H1 (cell line): ENCODE data around the gene TDP1. TPM values are rescaled to one million over a fixed set of nuclear protein-coding genes. Genes with fewer than 3 reads are reported as not detected.

Experiments used
- CBX5 ChIP-seq: fragments of 300-800, 300-1000 bp; sonication (generic); IDR thresholded peaks from 2 replicates; pipeline ENCODE4 v1.7.1; 2016; ENCODE audit warnings: antibody characterized with exemption, low read length, low read depth
- CEBPB ChIP-seq: IDR thresholded peaks from 2 replicates; pipeline ENCODE4 v1.6.1; 2012; ENCODE audit warnings: low read depth, low read length
- EGR1 ChIP-seq: IDR thresholded peaks from 2 replicates; pipeline ENCODE4 v1.6.1; 2011; ENCODE audit warnings: low read depth, low read length, borderline replicate concordance
- KDM4A ChIP-seq: IDR thresholded peaks from one replicate; pipeline ENCODE4 v1.7.1; 2012; ENCODE audit warnings: low read depth, mild to moderate bottlenecking, moderate library complexity, low read length, inconsistent platforms; ENCODE audit not compliant: severe bottlenecking
- KDM5A ChIP-seq: fragments of 200-600 bp; IDR thresholded peaks from 2 replicates; pipeline ENCODE4 v1.7.1; 2012; ENCODE audit warnings: mild to moderate bottlenecking, low read length, inconsistent platforms, mixed read lengths
- MAFK ChIP-seq: IDR thresholded peaks from 2 replicates; pipeline ENCODE4 v1.6.1; 2012; ENCODE audit warnings: low read depth, mild to moderate bottlenecking, improper control_type of control experiment, low read length
- NANOG ChIP-seq: IDR thresholded peaks from 2 replicates; pipeline ENCODE4 v1.6.1; 2011; ENCODE audit warnings: low read length, low read depth, mild to moderate bottlenecking, inconsistent platforms; ENCODE audit not compliant: insufficient read depth, poor library complexity, severe bottlenecking
- POLR2A ChIP-seq, 2 experiments: IDR thresholded peaks; 1 replicate in 1 of 2; 2 replicates in 1 of 2; pipeline ENCODE4 v1.6.1; 2011; ENCODE audit warnings: low read depth in 2 of 2, low read length in 2 of 2, mild to moderate bottlenecking in 2 of 2; ENCODE audit errors: control extremely low read depth in 1 of 2
- RBBP5 ChIP-seq: IDR thresholded peaks from 2 replicates; pipeline ENCODE4 v1.7.1; 2012; ENCODE audit warnings: low read depth, mild to moderate bottlenecking, inconsistent platforms, low read length, moderate library complexity, borderline replicate concordance
- RFX5 ChIP-seq: IDR thresholded peaks from 2 replicates; pipeline ENCODE4 v1.6.1; 2011; ENCODE audit warnings: low read depth, low read length, improper control_type of control experiment, borderline replicate concordance
- RXRA ChIP-seq: IDR thresholded peaks from 2 replicates; pipeline ENCODE4 v1.6.1; 2011; ENCODE audit warnings: low read depth, mild to moderate bottlenecking, low read length, moderate library complexity; ENCODE audit not compliant: insufficient read depth
- SAP30 ChIP-seq: fragments of 300-600 bp; sonication (generic); IDR thresholded peaks from 2 replicates; pipeline ENCODE4 v1.7.1; 2012; ENCODE audit warnings: low read length, moderate library complexity, mild to moderate bottlenecking, inconsistent platforms; ENCODE audit not compliant: insufficient read depth, insufficient replicate concordance
- SIN3A ChIP-seq, 2 experiments: IDR thresholded peaks in 1 of 2; conservative IDR thresholded peaks in 1 of 2; 2 replicates each; pipeline ENCODE4 v1.6.1; 2011 to 2012; ENCODE audit warnings: low read length in 2 of 2, improper control_type of control experiment in 1 of 2, low read depth in 1 of 2, mild to moderate bottlenecking in 1 of 2
- SP1 ChIP-seq: IDR thresholded peaks from 2 replicates; pipeline ENCODE4 v1.6.1; 2011; ENCODE audit warnings: low read depth, low read length
- SRF ChIP-seq: IDR thresholded peaks from 2 replicates; pipeline ENCODE4 v1.6.1; 2011; ENCODE audit warnings: mild to moderate bottlenecking, low read depth, low read length, moderate library complexity
- TAF1 ChIP-seq: IDR thresholded peaks from 2 replicates; pipeline ENCODE4 v1.6.1; 2011; ENCODE audit warnings: mild to moderate bottlenecking, low read depth, low read length
- TAF7 ChIP-seq: optimal IDR thresholded peaks from 2 replicates; pipeline ENCODE3; 2011; ENCODE audit warnings: low read depth, mild to moderate bottlenecking, inconsistent platforms, low read length, moderate library complexity, borderline replicate concordance
- polyA plus RNA-seq, 7 experiments: library from polyadenylated mRNA; depleted of rRNA in 3 of 7; stranded (reverse) in 5 of 7; unstranded in 2 of 7; fragments of >200 nt in 5 of 7; fragments of 200-250 nt in 2 of 7; gene quantifications; 1 replicate in 5 of 7; 2 replicates in 1 of 7; 4 replicates in 1 of 7; pipeline versions ENCODE4 v1.2.1 to v1.2.3, GENCODE V29; 2011 to 2013; ENCODE audit warnings: missing spikeins in 2 of 7, mixed read lengths in 2 of 7
- total RNA-seq: library from RNA; stranded (reverse); fragmentation: NEBNext Ultra II Directional; extraction: Animal tissue kit (Norgen Biotek cat#: 25700); gene quantifications from 2 replicates; pipeline ENCODE4 v1.2.1, GENCODE V29; 2021
- TF ChIP-seq, protein P1 (sequence below): IDR thresholded peaks from 2 replicates; pipeline ENCODE4 v1.6.1; 2012; ENCODE audit warnings: inconsistent platforms
- TF ChIP-seq, protein P2 (sequence below): IDR thresholded peaks from 2 replicates; pipeline ENCODE4 v1.6.1; 2011; ENCODE audit warnings: low read length, improper control_type of control experiment
- TF ChIP-seq, protein P3 (sequence below), 3 experiments: IDR thresholded peaks; 1 replicate in 2 of 3; 2 replicates in 1 of 3; pipeline versions ENCODE4 v1.5.1 to v1.6.1; 2011; ENCODE audit warnings: low read length in 3 of 3, mild to moderate bottlenecking in 3 of 3, inconsistent platforms in 2 of 3, low read depth in 1 of 3, moderate library complexity in 1 of 3; ENCODE audit not compliant: insufficient read depth in 1 of 3; ENCODE audit errors: control extremely low read depth in 1 of 3

TDP1 gene
- total and polyA plus RNA-seq, 2 of the 8 experiments (the other 6 are each of a cell fraction or from before 2014, with no cell fraction given): 32.2 to 69.9 TPM

DNA sequence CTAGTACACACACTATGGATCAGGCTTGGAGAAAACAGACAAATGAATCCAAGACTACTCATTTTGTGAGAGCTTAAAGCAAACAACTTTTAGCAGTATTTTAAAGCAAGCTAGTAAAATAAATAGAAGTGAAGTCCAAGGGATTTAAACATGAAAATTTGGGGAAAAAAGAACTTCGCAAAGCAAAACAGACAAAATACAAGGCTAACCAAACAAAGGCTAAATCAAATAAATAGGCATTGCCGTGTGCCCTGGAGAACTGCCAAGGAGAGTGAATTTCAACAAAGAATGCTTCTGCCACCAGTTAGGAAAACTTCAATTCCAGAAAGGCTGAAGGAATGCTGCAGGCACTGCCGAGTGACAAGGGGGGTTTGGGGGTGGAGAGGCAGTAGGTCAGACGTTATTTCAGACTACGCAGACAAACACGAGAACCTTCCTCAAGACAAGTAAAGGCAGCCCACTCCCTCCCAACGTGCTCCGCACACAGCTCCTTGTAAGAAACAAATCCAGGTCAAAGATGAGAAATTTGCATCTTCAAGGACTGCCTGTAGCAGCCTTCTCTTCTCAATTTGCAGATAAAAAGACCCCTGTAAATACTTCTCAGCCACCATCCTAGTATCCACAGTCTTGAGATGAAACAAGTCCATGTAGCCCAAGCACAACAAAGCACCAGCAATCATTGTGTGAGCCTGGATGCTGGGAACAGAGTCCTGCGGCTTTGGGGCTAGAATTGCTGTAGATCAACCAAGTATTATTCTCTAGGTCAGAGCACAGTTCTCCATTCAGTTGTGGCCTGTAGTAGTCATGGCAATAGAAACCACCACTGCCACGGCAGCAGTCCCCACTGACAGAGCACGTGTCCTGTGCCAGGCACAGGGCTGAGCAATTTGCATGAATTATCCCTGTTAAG, 44.5 kb upstream of the TDP1 start (continued):
- TF ChIP-seq CBX5: no peak
- peak; percentile 58 for TF ChIP-seq NANOG
- no peak for TF ChIP-seq SAP30
- TF ChIP-seq TAF7: no peak
- TF ChIP-seq EGR1: peak; percentile 5; the same call in 1 of the 2 replicates
- TF ChIP-seq, protein P1, sequence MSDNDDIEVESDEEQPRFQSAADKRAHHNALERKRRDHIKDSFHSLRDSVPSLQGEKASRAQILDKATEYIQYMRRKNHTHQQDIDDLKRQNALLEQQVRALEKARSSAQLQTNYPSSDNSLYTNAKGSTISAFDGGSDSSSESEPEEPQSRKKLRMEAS: peak; percentile 60
- no peak for TF ChIP-seq RBBP5
- no peak for TF ChIP-seq KDM4A
- TF ChIP-seq SRF: no peak
- TF ChIP-seq, protein P2, sequence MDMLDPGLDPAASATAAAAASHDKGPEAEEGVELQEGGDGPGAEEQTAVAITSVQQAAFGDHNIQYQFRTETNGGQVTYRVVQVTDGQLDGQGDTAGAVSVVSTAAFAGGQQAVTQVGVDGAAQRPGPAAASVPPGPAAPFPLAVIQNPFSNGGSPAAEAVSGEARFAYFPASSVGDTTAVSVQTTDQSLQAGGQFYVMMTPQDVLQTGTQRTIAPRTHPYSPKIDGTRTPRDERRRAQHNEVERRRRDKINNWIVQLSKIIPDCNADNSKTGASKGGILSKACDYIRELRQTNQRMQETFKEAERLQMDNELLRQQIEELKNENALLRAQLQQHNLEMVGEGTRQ: no peak
- no peak for TF ChIP-seq SIN3A (conservative IDR thresholded peaks at IDR 0.05 in 1 of 2, IDR thresholded peaks at IDR 0.05 in 1 of 2; ENCODE audit: low read depth in 1 of 2, low read length in 2 of 2)
- no peak for TF ChIP-seq RXRA
- TF ChIP-seq CEBPB: no peak
- TF ChIP-seq MAFK: no peak
- TF ChIP-seq TAF1: no peak
- TF ChIP-seq SP1: no peak
- TF ChIP-seq, protein P3, sequence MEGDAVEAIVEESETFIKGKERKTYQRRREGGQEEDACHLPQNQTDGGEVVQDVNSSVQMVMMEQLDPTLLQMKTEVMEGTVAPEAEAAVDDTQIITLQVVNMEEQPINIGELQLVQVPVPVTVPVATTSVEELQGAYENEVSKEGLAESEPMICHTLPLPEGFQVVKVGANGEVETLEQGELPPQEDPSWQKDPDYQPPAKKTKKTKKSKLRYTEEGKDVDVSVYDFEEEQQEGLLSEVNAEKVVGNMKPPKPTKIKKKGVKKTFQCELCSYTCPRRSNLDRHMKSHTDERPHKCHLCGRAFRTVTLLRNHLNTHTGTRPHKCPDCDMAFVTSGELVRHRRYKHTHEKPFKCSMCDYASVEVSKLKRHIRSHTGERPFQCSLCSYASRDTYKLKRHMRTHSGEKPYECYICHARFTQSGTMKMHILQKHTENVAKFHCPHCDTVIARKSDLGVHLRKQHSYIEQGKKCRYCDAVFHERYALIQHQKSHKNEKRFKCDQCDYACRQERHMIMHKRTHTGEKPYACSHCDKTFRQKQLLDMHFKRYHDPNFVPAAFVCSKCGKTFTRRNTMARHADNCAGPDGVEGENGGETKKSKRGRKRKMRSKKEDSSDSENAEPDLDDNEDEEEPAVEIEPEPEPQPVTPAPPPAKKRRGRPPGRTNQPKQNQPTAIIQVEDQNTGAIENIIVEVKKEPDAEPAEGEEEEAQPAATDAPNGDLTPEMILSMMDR (IDR thresholded peaks at IDR 0.05; ENCODE audit: control extremely low read depth in 1 of 3, insufficient read depth in 1 of 3, low read depth in 1 of 3, low read length in 3 of 3): no peak
- TF ChIP-seq POLR2A (IDR thresholded peaks at IDR 0.05; ENCODE audit: control extremely low read depth in 1 of 2, low read depth in 2 of 2, low read length in 2 of 2): no peak
- TF ChIP-seq RFX5: no peak
- no peak for TF ChIP-seq KDM5A
